ENCODE measurements around the gene ZBTB37. TPM values are rescaled to one million over a fixed set of nuclear protein-coding genes. Genes with fewer than 3 reads are reported as not detected.

The ZBTB37 gene
- total RNA-seq, 4 donors from 2014 or later: 6.6 to 11.4 (median 8.8) TPM

GRCh38 chr1:173884701-173885100, 16.5 kb downstream of the ZBTB37 start:
- H3K36me3 ChIP-seq: peaks cover 0 to 50% of the 10 kb centered on the region in 2 donors
- 70 to 83% methylated on average over 2 to 4 of the region's 5 CpGs for WGBS, 2 donors (ENCODE audit: low coverage in 1 of 2)
- TF ChIP-seq POLR2AphosphoS5 (IDR thresholded peaks at IDR 0.05) (no peak), EP300 (IDR thresholded peaks at IDR 0.05) (no peak), CTCF (IDR thresholded peaks at IDR 0.05) (no peak), POLR2A (IDR thresholded peaks at IDR 0.05) (no peak)
- ATAC-seq: no peak
- H3K9me3 ChIP-seq: no peaks in the 10 kb centered on the region
- H3K4me1 ChIP-seq: no peaks in the 10 kb centered on the region
- no peaks in the 10 kb centered on the region for H3K27me3 ChIP-seq
- no peak overlapping the region for H3K27ac ChIP-seq
- no peak overlapping the region for H3K4me3 ChIP-seq

DNA sequence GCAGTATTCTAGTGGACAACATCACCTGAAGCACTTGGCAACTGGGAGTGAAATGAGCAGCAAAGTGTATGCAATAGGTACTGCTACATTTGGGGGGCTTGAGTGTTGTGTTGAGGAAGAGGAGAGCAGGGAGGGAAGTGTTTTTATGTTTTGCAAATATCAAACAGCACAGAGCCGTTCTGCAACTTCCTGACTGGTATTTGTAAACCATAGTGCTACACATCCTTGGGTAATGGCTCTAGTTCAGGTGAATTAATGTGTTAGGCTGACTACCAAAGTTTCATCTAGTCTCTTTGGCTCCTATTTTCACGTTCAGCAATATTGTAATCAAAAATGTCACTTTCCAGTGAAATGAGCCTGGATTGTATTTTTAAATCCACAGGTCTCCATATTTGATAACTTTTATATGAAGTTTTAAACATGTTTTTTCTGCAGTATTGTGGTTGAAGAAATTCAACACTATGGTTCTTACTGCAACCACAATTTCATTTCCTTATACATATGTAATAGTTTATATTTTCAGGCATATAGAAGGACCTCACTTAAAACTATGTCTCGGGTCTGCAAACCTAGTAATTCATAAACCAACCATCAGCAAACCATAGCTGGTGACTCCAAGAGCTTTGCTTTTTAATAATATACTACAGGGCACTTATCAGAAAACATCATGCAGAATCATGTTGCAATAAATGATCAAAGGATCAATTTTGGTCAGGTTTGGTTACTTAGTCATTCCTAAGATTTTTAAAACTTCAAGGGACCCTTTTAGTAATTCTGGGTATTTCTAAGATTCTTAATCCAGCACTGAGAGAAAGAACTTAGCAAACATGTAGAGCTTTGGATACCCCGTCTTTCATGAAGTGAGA, 18.8 kb downstream of the ZBTB37 start:
- WGBS, 2 donors (ENCODE audit: low coverage in 1 of 2): 85 to 86% methylated on average over 3 to 4 of the region's 4 CpGs
- Histone ChIP-seq H3K4me1 (no peaks in the 10 kb centered on the region), H3K27ac (no peak overlapping the region), H3K36me3 (peaks cover 0 to 37% of the 10 kb centered on the region in 2 donors), H3K9me3 (no peaks in the 10 kb centered on the region), H3K27me3 (no peaks in the 10 kb centered on the region), H3K4me3 (no peak overlapping the region)
- ATAC-seq: no peak
- TF ChIP-seq POLR2A (IDR thresholded peaks at IDR 0.05) (no peak), POLR2AphosphoS5 (IDR thresholded peaks at IDR 0.05) (no peak), EP300 (IDR thresholded peaks at IDR 0.05) (no peak), CTCF (IDR thresholded peaks at IDR 0.05) (no peak)

- peaks cover 0 to 37% of the 10 kb centered on the region in 2 donors for H3K36me3 ChIP-seq
- no peaks in the 10 kb centered on the region for H3K27me3 ChIP-seq
- no peak overlapping the region for H3K27ac ChIP-seq
- WGBS, 2 donors (ENCODE audit: low coverage in 1 of 2): 86 to 100% methylated on average over 2 of the region's 2 CpGs
- no peak for ATAC-seq
- no peak overlapping the region for H3K4me3 ChIP-seq
- H3K9me3 ChIP-seq: no peaks in the 10 kb centered on the region
- no peaks in the 10 kb centered on the region for H3K4me1 ChIP-seq
- TF ChIP-seq POLR2AphosphoS5 (IDR thresholded peaks at IDR 0.05): no peak
- TF ChIP-seq EP300 (IDR thresholded peaks at IDR 0.05): no peak
- TF ChIP-seq POLR2A (IDR thresholded peaks at IDR 0.05): no peak
- no peak for TF ChIP-seq CTCF (IDR thresholded peaks at IDR 0.05)
Observed at GRCh38 chr1:173887627-173888026, 19.4 kb downstream of the ZBTB37 start.

DNA sequence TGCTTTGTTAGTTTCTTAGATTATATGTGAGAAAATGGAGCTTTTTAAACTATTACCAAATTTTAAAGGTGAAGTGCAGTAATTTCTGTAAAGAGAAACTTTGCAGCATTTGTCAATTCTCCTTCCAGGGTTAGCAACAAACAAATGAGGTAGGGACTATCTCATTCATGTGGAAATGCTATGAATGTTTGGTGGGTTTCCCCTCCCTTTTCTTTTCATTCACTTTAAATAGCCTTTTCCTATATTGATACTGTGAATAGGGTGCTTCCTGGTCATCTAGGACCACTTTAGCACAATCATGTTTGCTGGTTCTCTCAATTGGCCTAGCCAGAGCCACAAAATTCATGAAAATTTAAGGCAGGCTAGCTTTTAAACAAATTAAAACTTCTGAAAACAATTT, 20.6 kb downstream of the ZBTB37 start:
- Histone ChIP-seq H3K4me3 (no peak overlapping the region), H3K27me3 (no peaks in the 10 kb centered on the region), H3K4me1 (no peaks in the 10 kb centered on the region), H3K27ac (no peak overlapping the region), H3K9me3 (no peaks in the 10 kb centered on the region), H3K36me3 (peaks cover 0 to 37% of the 10 kb centered on the region in 2 donors)
- no peak for ATAC-seq
- TF ChIP-seq CTCF (IDR thresholded peaks at IDR 0.05) (no peak), POLR2AphosphoS5 (IDR thresholded peaks at IDR 0.05) (no peak), EP300 (IDR thresholded peaks at IDR 0.05) (no peak), POLR2A (IDR thresholded peaks at IDR 0.05) (no peak)

DNA sequence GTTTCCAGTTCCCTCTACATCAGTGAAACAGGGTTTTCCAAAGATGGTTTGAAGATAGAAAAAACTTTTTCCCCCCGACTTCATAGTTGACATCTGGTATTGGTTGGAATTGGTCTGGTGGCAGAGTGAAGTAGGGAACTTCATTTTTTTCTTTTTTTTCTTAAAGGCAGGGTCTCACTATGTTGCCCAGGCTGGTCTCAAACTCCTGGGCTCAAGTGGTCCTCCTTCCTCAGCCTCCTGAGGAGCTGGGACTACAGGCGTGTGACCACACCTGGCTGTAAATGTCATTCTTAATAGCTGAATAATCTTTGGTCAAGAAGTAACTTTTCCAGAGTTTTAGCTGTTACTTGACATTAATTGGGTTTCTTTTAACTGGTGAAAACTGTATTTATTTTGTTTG, 21.7 kb downstream of the ZBTB37 start:
- H3K36me3 ChIP-seq: peaks cover 0 to 35% of the 10 kb centered on the region in 2 donors
- no peaks in the 10 kb centered on the region for H3K27me3 ChIP-seq
- H3K27ac ChIP-seq: no peak overlapping the region
- no peak for TF ChIP-seq POLR2AphosphoS5 (IDR thresholded peaks at IDR 0.05)
- TF ChIP-seq POLR2A (IDR thresholded peaks at IDR 0.05): no peak
- no peak for TF ChIP-seq EP300 (IDR thresholded peaks at IDR 0.05)
- no peak for TF ChIP-seq CTCF (IDR thresholded peaks at IDR 0.05)
- H3K4me1 ChIP-seq: no peaks in the 10 kb centered on the region
- 90 to 95% methylated on average over 2 of the region's 2 CpGs for WGBS, 2 donors (ENCODE audit: low coverage in 1 of 2)
- H3K4me3 ChIP-seq: no peak overlapping the region
- no peak for ATAC-seq
- H3K9me3 ChIP-seq: no peaks in the 10 kb centered on the region

Data from gastroesophageal sphincter (tissue), 4 donors.